Breast epithelium (tissue), 3 donors: ENCODE measurements around the gene LMBR1.

Experiments
- POLR2AphosphoS5 ChIP-seq, 3 donors: sonication (generic); formaldehyde crosslinking; IDR thresholded peaks; one replicate each; pipeline ENCODE4 v1.6.1; 2017; ENCODE audit warnings: antibody characterized with exemption in 3 of 3
- TF ChIP-seq, protein P1 (sequence below), 3 donors: fragments of 450-650 bp; IDR thresholded peaks; one replicate each; pipeline ENCODE4 v1.5.1; 2016 to 2017; ENCODE audit warnings: antibody characterized with exemption in 3 of 3, mild to moderate bottlenecking in 3 of 3, moderate library complexity in 3 of 3

DNA sequence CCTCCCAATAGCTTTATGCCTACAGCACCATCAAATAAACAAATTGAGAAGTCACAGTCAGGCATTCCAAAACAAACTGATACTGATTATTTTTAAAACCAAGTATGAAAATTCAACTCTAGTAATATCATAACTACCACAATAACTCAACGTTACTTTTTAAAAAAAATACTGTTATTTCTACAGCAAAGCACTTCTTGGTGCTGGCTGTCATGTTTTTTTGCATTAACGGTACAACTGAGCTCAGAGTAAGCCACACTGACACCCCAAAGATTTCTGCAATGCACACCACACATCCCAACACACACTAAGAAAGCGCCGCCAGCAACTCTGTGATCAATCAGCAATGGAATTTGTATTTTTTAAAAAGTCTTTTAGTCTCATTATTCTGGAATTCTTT is 138.8 kb downstream of the LMBR1 start:
- TF ChIP-seq, protein P1, sequence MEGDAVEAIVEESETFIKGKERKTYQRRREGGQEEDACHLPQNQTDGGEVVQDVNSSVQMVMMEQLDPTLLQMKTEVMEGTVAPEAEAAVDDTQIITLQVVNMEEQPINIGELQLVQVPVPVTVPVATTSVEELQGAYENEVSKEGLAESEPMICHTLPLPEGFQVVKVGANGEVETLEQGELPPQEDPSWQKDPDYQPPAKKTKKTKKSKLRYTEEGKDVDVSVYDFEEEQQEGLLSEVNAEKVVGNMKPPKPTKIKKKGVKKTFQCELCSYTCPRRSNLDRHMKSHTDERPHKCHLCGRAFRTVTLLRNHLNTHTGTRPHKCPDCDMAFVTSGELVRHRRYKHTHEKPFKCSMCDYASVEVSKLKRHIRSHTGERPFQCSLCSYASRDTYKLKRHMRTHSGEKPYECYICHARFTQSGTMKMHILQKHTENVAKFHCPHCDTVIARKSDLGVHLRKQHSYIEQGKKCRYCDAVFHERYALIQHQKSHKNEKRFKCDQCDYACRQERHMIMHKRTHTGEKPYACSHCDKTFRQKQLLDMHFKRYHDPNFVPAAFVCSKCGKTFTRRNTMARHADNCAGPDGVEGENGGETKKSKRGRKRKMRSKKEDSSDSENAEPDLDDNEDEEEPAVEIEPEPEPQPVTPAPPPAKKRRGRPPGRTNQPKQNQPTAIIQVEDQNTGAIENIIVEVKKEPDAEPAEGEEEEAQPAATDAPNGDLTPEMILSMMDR (IDR thresholded peaks at IDR 0.05), result no peak
- TF ChIP-seq POLR2AphosphoS5 (IDR thresholded peaks at IDR 0.05), result no peak
